Thyroid gland (tissue), 4 donors: ENCODE measurements around the gene MED27. TPM values are rescaled to one million over a fixed set of nuclear protein-coding genes. Genes with fewer than 3 reads are reported as not detected.
A peak's percentile ranks its signal among the peaks of the same experiment; 100 is the strongest.

ENCODE experiments used
- DNase-seq, 2 donors: peaks; one replicate each; pipeline ENCODE4 v3.0.0-alpha.2; 2019
- H3K27ac ChIP-seq, 3 donors: fragments of 200-600 bp; sonication (generic); 1 replicate in 2 of 3; 2 replicates in 1 of 3; pipeline ENCODE4 v1.5.1; 2016 to 2019; ENCODE audit warnings: mild to moderate bottlenecking in 1 of 3, moderate library complexity in 1 of 3
- H3K27me3 ChIP-seq: fragments of 200-600 bp; sonication (generic); one replicate; pipeline ENCODE4 v1.5.1; 2019
- H3K36me3 ChIP-seq, 2 donors: fragments of 200-600 bp; sonication (generic); one replicate each; pipeline ENCODE4 v1.5.1; 2016 to 2019
- H3K4me1 ChIP-seq, 2 donors: fragments of 200-600 bp; sonication (generic); one replicate each; pipeline ENCODE4 v1.5.1; 2017 to 2019
- H3K4me3 ChIP-seq, 3 donors: fragments of 200-600 bp; sonication (generic); replicated peaks in 1 of 3; 1 replicate in 2 of 3; 2 replicates in 1 of 3; pipeline ENCODE4 v1.5.1; 2016; ENCODE audit warnings: mild to moderate bottlenecking in 1 of 3
- H3K9me3 ChIP-seq: fragments of 200-600 bp; sonication (generic); one replicate; pipeline ENCODE4 v1.5.1; 2017
- CTCF ChIP-seq, 6 experiments: fragments of 200-600 bp in 3 of 6; fragments of 450-650 bp in 3 of 6; sonication (generic) in 3 of 6; IDR thresholded peaks; one replicate each; pipeline ENCODE4 v1.5.1; 2016 to 2019; ENCODE audit warnings: antibody characterized with exemption in 6 of 6, mild to moderate bottlenecking in 2 of 6, inconsistent platforms in 1 of 6, moderate library complexity in 1 of 6
- POLR2A ChIP-seq, 2 donors: fragments of 450-650 bp; IDR thresholded peaks; one replicate each; pipeline ENCODE4 v1.6.1; 2017; ENCODE audit warnings: antibody characterized with exemption in 2 of 2, mild to moderate bottlenecking in 2 of 2, moderate library complexity in 1 of 2
- WGBS, 2 donors: methylation state at CpG; one replicate each; pipeline ENCODE4 v1.1.5; 2017; 5-methylcytosine and 5-hydroxymethylcytosine counted together
- intact Hi-C: fragments of 100-400 bp; cut with DNase I; formaldehyde crosslinking; loops from one replicate; pipeline ENCODE4 v1.15.1; 2023
- total RNA-seq, 4 donors: library from RNA; depleted of rRNA; stranded (reverse); fragments of >200 nt; gene quantifications; one replicate each; pipeline ENCODE4 v1.2.3, GENCODE V29; 2016

The MED27 gene
- total RNA-seq, 4 donors from 2014 or later: 15.3 to 19.5 (median 16.7) TPM

- Histone ChIP-seq H3K4me3 (no peak overlapping the region), H3K27me3 (no peaks in the 10 kb centered on the region), H3K9me3 (no peaks in the 10 kb centered on the region), H3K27ac (peak overlapping the region in 1 of 3 donors; percentile 51), H3K4me1 (peaks cover 25 to 38% of the 10 kb centered on the region in 2 donors), H3K36me3 (no peaks in the 10 kb centered on the region)
- no peak for DNase-seq
- 80 to 86% methylated on average over 9 of the region's 9 CpGs for WGBS, 2 donors
- intact Hi-C loops: no loop called here
- no peak for TF ChIP-seq CTCF (IDR thresholded peaks at IDR 0.05)
- no peak for TF ChIP-seq POLR2A (IDR thresholded peaks at IDR 0.05)
Observed at GRCh38 chr9:131892902-131893500, 186.7 kb downstream of the MED27 start.

DNA sequence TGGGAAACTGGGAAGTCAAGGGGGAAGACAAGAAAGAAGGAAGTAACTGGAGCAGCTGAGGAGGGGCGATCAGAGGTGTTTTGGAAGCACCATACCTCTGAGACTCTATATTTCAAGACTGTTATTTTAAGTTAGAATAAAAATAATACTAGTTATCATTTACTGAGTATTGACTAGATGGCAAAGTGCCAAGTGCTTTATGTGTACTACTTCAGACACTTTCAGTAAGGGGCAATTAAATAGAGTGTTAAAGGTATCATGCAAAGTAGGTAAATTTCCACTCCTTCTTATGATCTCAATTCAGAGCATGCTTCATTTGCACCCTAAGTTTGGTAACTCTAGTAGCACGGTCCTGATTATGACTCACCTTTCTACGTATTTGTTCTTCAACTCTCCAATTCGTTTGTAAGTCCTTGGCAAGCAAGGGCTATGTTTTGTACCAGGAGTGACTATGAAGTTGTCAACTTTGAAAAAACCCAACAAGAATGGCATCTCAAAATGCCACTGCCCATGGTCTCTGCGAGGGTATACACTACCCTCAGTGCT, 187.4 kb downstream of the MED27 start:
- Histone ChIP-seq H3K4me1 (peaks cover 30 to 45% of the 10 kb centered on the region in 2 donors), H3K27ac (peak overlapping the region in 1 of 3 donors; percentile 51), H3K36me3 (no peaks in the 10 kb centered on the region), H3K4me3 (no peak overlapping the region), H3K9me3 (no peaks in the 10 kb centered on the region), H3K27me3 (no peaks in the 10 kb centered on the region)
- TF ChIP-seq POLR2A (IDR thresholded peaks at IDR 0.05): no peak
- TF ChIP-seq CTCF (IDR thresholded peaks at IDR 0.05): no peak
- intact Hi-C loops: no loop called here
- 58 to 69% methylated on average over 5 of the region's 5 CpGs for WGBS, 2 donors
- DNase-seq: peak in 1 of 2 donors; percentile 12

DNA sequence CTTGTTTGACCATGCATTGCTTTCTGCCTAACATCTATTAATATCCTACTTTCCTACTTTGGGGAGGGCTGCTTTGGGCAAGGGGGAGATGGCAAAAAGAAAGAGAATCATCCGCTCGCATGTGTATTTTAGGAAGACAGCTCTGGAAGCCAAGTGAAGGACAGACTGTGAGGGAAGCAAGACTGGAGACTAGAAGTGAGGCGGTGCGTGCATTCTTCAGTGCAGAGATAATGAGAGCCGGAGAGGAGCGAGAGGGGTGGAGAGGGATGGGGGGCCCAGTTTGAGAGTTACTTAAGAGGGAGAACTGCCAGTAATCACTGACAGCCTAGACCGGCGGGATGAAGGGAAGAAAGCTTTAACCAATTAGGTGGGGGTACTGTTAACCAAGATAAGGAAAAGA, 188.1 kb downstream of the MED27 start:
- TF ChIP-seq CTCF (IDR thresholded peaks at IDR 0.05) (no peak), POLR2A (IDR thresholded peaks at IDR 0.05) (no peak)
- no peak for DNase-seq
- WGBS, 2 donors: 90 to 93% methylated on average over 8 of the region's 8 CpGs
- Histone ChIP-seq H3K4me1 (peaks cover 36 to 52% of the 10 kb centered on the region in 2 donors), H3K4me3 (no peak overlapping the region), H3K9me3 (no peaks in the 10 kb centered on the region), H3K27ac (no peak overlapping the region), H3K27me3 (no peaks in the 10 kb centered on the region), H3K36me3 (no peaks in the 10 kb centered on the region)
- intact Hi-C loops: no loop called here

DNA sequence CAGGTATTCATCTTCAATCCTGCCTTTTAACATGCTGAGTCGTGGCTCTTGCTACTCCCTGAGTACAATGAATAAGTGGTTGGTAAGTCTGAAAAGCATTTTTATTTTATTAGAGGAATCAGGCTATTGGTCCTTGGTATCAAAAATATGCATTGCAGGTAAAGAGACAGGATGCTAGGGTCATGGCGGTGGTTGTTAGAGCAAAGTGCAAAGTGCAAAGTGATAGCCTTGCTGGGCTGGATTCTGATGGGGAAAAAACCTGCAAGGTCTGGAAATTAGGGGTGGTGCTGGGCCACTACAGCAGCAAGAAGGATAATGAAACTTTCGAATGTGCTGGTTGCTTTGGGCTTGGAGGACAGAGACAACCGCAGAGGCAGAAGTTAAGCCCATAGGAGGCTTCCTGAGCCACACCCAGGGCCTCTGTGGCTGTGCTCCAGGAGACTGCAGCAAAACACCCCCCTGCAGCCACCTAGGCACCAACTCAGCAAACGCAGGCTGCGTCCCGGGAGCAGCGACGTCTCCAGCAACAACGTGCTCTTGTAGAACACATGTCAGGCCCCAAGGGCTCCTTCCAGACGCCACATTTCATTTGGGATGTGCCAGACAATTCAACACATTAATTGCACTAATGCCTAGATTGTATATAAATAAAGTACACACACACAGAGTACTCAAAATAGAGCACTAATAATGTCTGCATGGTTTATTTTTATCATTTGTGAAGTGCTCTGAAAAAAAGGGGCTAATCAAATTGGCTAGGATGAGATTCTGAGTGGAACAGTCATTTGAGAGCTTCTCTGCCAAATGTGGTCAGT, 190.0 kb downstream of the MED27 start:
- 77 to 79% methylated on average over 6 to 11 of the region's 11 CpGs for WGBS, 2 donors
- Histone ChIP-seq H3K4me3 (no peak overlapping the region), H3K27me3 (no peaks in the 10 kb centered on the region), H3K36me3 (no peaks in the 10 kb centered on the region), H3K27ac (no peak overlapping the region), H3K4me1 (peaks cover 52 to 69% of the 10 kb centered on the region in 2 donors), H3K9me3 (no peaks in the 10 kb centered on the region)
- DNase-seq: no peak
- TF ChIP-seq POLR2A (IDR thresholded peaks at IDR 0.05) (no peak), CTCF (IDR thresholded peaks at IDR 0.05) (no peak)
- intact Hi-C loops: no loop called here

DNA sequence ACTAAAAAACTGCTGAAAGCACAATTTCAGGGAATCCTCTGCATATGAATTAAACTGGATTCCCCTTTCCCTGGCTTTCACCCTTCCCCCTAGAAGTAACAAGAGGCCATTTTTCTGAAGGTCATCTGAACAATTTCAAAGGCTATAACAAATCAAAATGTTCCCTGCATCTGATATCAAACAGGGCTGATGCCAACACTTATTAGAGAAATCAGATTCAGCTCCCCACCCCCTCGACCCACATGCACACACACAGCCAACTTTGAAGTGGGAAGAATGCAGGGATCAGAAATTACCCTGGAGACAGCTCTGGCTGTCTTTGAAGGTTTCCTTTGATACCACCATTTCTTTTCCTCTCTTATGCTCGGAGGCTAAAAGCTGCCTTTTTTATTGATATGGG, 190.7 kb downstream of the MED27 start:
- intact Hi-C loops: no loop called here
- 83 to 88% methylated on average over 2 of the region's 2 CpGs for WGBS, 2 donors
- H3K4me1 ChIP-seq: peaks cover 54 to 76% of the 10 kb centered on the region in 2 donors
- no peak overlapping the region for H3K4me3 ChIP-seq
- no peaks in the 10 kb centered on the region for H3K9me3 ChIP-seq
- H3K27me3 ChIP-seq: no peaks in the 10 kb centered on the region
- no peak overlapping the region for H3K27ac ChIP-seq
- TF ChIP-seq POLR2A (IDR thresholded peaks at IDR 0.05) (no peak), CTCF (IDR thresholded peaks at IDR 0.05) (no peak)
- no peak for DNase-seq
- H3K36me3 ChIP-seq: no peaks in the 10 kb centered on the region
